HK-2 (cell line): ENCODE data around the gene AKNA.

Experiments
- DNase-seq: peaks from one replicate; pipeline ENCODE4 v3.0.0-alpha.2; 2018; ENCODE audit not compliant: unreplicated experiment

Gene AKNA

DNA sequence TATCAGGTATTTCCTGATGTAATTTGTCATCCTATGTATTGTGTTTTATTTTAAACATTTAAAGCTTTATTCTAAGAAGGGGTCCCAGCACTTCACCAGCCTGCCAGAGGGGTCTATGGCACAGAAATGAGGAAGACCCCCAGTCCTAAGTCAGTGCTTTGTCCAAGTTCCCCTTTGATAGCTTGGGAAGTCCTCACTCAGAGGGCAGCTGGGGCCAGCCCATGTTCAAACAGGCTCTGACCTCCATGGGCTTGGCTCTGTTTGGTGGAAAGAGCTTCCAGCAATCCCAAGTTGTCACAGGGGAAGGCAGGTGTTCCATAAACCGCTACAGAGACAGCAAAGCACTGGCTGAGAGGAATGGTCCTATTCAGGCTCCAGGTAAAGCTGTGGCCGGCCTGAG lies 26.6 kb upstream of the AKNA start:
- no peak for DNase-seq

DNA sequence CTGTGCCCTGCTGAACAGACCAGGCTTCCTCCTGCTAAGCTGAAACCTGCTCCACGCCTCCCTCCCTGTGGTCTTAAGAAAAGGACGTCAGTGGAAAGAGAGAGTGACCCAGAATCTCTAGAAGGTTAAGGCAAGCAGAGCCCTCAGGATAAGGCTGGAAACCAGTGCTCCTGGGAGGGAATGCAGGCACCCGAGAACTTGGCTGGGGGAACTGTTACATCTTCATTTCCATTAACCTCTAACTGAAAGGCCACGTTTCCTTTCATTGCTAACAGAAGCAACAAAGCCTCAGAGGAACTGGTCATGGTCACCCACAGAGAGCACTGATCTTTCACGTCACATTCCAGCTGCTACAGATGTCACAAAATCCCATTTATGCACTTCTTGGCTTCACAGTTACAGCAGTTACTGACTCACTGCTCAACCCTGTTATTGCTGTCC lies 26.1 kb upstream of the AKNA start:
- DNase-seq, result no peak

DNA sequence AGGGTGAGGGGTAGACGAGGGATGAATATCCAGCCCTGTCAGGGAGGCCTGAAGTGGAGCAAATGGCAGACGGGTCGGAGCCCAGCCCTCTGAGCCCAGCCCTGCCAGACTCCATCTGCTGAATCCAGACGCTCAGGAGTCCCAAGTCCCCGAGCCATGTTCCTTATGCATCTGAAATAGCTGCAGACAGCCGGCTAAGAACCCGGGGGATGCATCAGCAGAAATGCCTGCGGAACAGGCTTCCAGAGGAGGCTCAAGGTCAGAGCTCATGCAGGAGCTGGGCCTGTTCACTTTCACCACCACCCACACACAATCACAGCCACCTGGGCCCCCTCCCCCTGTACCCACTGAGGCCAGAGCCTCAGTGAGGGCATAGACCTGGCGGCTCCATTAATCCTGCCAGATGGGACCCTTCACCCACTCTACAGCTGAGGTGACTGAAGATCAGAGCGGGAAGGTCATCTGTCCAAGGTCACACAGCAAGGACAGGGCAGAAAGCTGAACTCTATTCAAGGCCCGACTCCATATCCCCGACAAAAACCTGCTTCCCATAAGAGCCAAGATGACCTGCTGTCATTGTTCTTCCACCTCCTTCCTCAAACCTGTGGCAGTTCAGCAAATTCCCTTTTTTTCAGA lies 24.4 kb upstream of the AKNA start:
- no peak for DNase-seq

- no peak for DNase-seq
Measured at GRCh38 chr9:114411452-114411851, 23.7 kb upstream of the AKNA start.

DNA sequence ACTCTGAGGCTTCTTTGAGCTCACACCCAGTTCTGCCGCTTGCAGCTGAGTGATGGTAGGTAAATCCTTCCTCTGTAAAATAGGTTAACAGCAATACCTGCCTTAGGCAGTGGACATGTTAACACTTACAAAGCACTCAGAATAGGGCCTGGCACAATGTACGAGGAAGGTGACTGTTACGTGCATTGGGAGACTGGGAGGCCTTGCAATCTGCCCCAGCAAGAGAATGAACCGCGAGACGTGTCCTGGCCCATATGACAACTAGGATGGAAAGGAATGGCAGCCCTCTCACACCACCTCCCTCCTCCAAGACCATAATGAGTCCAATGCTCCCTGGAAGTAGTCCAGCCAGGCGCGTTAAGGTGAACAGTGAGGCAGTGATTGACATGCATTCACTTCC lies 23.1 kb upstream of the AKNA start:
- no peak for DNase-seq

DNA sequence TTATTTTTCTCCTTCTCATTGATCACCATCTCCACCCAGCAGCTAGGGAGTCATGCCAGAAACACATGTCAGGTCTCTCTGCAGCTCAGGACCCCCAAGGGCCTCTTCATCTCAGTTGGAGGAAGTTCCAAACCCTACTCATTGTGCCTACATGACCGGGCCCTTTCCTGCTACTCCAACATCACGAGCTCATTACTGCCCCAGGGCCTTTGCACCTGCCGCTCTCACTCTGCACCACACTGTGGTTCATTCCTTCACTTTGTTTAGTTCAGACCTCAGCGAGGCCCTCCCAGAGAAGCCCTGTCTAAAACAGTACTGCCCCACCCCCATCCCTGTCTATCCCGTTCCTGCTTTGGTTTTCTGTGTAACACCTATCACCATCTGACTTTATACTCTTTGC lies 22.1 kb upstream of the AKNA start:
- DNase-seq, result no peak

GRCh38 chr9:114409103-114409780 lies 21.5 kb upstream of the AKNA start:
- DNase-seq, result peak; percentile 25

DNA sequence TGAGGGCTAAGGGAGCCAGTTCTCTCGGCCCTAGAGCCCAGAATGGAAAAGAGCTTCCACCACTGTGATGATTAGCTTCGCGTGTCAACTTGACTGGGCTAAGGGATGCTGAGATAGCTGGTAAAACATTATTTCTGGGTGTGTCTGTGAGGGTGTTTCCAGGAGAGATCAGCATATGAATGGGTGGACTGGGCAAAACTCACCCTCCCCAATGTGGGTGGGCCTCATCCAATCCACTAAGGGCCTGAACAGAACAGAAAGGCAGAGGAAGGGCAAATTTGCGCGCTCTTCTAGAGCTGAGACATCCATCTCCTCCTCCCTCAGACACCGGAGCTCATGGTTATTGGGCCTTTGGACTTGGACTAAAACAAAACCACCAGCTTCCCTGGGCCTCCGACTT lies 20.9 kb upstream of the AKNA start:
- no peak for DNase-seq

DNA sequence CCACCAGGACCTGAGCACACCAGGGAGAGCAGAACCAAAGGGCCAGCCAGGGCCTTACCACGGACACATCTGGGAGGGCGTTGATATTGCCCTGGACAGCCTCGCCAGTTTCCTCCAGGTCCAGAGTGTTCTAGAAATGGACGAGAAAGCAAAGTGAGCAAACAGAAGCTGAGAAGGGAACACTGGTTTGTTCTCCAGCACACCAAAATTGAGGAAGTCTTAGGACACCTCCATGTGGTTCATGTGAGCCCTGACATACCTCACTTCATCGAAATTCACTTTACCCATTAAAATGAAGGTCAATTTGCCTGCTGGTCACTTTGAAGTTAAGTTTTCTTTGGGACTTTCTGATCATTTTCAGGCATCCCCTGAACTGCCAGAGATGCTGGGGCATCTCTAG lies 20.1 kb upstream of the AKNA start:
- DNase-seq, result no peak

DNA sequence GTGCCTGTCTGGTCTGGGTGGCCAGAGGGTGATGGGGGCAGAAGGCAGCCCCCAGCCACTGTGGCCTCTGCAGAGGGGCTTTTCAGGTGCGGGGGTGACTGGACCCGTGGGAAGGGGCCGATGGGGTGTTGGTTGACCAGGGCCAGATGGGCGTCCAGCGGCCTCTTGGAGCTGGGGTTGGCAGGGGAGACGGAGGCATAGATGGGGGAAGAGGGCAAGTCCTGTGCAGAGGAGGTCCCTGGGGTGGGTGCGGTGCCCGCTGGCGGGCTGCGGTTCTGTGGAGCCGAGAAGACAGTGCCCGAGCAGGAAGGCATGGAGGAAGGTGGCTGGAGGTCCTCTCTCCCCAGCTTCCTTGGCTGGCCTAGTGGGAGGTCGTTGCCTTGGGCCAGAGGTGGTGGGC lies 18.7 kb upstream of the AKNA start:
- no peak for DNase-seq

DNA sequence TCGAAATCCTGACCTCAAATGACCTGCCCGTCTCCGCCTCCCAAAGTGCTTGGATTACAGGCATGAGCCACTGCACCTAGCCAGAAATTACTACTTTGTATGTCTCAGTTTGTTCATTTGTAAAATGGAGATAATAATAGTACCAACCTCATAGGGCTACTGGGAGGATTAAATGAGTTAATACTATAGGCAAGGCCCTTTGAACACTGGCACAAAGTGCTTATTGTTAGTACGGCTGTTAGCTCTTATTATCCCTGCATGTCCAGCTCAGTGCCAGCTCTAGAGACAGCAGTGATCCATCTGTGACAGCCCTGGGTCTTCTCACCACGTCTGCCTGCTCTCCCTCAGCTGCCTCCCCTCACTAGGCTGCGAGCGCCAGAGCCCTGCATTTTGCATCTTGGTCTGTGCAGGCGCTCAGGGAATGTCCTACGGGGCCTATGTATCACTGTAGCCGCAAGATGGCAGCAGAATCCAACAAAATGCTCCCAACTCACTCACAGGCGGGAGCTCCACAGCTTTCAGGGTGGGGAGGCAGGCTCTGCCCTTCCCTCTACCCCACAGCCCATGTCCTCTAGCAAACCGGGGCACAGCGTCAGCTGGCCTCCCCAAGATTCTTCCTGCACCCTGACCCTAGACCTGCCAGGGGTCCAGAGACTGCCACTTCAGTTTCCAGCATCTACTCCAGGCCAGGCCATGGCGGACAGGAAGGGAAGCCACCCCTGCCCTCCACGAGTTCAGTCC lies 17.7 kb upstream of the AKNA start:
- DNase-seq, result peak; percentile 72

DNA sequence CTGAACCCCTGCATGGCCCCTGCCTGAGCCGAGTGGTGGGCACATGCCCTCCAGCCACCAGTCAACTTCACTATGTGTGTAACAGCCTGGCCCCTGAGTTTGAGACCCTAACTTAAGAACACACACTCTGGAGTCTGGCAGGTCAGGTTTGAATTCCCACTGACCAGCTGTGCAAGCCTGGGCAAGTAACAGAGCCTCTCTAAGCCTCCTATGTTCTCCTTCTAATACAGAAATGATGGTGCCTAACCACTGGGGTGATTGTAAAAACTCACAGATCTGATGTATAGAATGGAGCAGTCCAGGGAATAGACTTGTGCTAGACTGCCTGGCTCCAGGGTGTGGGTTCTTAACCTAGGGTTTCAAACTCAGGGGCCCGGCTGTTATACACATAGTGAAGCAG lies 16.7 kb upstream of the AKNA start:
- DNase-seq, result no peak

DNA sequence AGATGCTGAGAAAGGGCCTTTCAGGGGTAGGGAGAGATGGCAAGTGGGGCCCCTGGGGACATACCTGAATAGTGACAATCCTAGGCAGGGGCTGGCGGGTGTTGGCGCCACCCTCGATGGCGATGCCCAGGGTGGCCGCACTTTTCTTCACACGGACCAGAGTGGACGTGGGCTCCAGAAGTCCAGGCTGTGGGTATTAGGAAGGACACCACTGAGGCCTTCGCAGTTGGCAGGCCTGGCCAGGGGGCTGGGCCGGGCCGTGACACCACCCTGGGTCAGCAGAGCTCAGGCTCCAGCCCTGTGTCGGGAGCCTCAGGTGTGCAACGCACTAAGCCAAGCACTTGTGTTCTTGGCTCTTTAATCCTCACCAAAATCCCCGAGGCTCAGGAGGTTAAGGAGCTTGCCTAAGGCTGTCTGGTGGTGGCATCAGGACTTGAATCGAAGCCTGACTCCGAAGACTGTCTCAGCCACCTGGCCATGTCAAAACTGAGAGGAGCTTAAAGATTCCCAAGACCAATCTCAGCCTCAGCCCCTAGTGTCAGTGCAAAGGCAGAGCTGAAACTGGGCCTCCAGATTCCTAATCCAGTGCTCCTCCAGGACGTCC lies 15.5 kb upstream of the AKNA start:
- DNase-seq, result no peak

GRCh38 chr9:114401344-114401743 lies 13.6 kb upstream of the AKNA start:
- no peak for DNase-seq

DNA sequence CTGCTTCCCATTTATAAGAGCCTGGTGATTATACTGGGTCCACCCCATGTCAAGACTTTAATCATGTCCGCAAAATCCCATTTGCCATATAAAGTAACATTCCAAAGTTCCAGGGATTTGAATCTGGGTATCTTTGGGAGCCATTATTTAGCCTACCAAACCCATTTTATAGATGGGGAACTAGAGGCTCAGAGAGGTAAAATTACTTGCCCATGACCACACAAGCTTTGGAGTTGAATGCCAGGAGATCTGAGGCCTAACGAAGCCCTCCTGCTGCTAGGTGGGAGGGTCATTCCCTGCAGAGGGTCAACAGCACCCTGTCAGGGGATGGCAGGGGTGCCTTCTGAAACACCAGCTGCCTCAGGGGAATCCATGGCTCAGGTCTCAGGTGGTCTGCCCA lies 13.0 kb upstream of the AKNA start:
- no peak for DNase-seq

- no peak for DNase-seq
Measured at GRCh38 chr9:114400219-114400618, 12.4 kb upstream of the AKNA start.

DNA sequence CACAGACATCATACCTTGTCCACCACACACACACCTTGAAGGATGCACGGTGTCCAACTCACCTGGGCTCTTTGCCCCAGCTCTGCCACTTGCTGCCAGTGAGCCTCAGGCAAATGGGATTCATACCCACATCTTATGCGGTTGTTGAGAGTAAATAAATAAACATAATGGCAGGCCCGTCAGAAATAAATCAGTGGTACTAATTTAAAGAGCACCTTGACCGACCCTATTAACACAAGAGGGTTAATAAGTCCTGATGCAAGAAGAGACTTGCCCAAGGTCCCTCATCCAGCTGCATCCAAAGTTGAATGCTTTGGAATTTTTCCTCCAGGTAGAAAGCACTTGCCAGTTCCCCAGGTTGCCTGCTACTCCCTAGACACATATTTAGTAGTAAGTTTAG lies 11.6 kb upstream of the AKNA start:
- no peak for DNase-seq

DNA sequence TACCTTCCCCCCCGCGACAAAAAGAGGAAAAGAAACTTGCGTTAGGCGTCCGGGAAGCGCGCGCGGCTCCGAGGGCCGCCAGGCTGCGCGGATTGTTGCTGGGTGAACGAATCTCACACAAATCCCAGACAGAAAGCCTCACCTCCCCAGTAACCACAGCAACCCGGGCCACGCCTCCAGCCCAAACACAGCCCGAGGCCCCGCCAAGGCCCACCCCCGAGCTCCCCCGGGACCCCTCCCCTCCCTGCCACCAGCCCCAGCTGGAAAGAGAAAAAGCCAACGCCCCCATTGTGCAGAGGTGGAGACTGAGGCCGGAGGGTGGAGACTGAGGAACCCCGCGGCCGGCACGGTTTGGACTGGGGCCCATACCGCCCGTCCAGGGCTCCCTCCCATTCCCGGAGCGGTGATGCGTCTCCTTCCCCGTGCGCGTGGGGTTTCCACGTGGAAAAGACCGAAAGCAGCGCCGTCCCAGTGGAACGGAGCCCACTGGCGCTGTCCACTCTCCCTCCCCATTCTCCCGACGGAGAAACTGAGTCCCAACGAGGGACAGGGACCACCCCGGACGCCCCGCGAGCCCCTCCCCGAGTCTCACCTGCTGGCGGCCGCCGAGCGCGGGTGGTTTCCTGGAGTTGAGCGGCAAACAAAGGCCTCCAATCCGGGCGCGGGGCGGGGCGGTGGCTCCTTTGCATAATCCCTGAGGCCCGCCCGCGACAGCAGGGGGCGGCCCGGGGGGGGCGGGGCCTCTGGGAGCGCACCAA lies 10.2 kb upstream of the AKNA start:
- peak; percentile 96 for DNase-seq

DNA sequence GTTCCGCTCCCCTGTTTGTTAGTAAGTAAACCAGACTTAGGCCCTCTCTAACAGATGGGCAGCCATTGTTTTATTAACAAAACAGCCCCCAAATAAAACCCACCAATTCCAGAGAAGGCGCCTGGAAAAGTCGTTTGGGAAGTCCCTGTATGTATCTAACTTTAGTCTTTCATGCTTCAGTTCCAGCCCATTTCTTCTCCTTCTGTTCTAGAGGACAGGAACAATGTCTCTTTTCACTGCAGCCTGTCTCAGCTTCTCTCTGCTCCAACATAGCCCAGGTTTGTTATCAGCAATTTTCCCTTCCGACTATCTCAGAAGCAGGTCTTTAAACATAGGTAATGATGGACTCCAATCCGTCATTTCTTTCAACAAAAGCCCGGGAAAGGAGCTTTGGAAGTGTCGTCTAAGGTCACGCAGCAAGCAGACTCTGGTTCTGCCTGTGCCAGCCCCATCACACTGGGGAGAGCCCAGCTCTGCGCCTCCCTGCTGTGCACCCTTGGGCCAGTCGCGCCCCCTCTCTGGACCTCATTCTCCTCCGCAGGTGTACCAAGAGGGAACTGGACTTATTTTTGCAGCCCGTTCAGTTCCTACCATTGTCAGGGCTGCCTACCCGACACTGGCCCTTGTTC lies 9.6 kb upstream of the AKNA start:
- DNase-seq, result no peak

- DNase-seq, result no peak
Measured at GRCh38 chr9:114396558-114397218, 8.9 kb upstream of the AKNA start.

- no peak for DNase-seq
Measured at GRCh38 chr9:114395768-114396167, 8.0 kb upstream of the AKNA start.
